GM21447 (cell line): ENCODE data around the gene GRAMD4.
"Not testable (repeated sequence)": the region's sequence is repeated elsewhere in the genome, so short reads cannot be mapped to it uniquely, and the experiment has no call there.

Source experiments
- ATAC-seq: cut with Tn5 transposase; IDR thresholded peaks from one replicate; pipeline ENCODE4 v1.9.1; 2021; ENCODE audit not compliant: unreplicated experiment

The GRAMD4 gene

GRCh38 chr22:46617986-46618647 lies 2.1 kb upstream of the GRAMD4 start:
- no peak for ATAC-seq

- ATAC-seq, result no peak
Measured at GRCh38 chr22:46618667-46619066, 1.5 kb upstream of the GRAMD4 start.

- ATAC-seq, result no peak
Measured at GRCh38 chr22:46619240-46619829, 851 bp upstream of the GRAMD4 start.

GRCh38 chr22:46620588-46621242 lies 529 bp downstream of the GRAMD4 start:
- no peak for ATAC-seq

- not testable (repeated sequence) for ATAC-seq
Measured at GRCh38 chr22:46621243-46621930, 1.2 kb downstream of the GRAMD4 start.

- ATAC-seq, result no peak
Measured at GRCh38 chr22:46622081-46622521, 1.9 kb downstream of the GRAMD4 start.

GRCh38 chr22:46625113-46625842 lies 5.1 kb downstream of the GRAMD4 start:
- no peak for ATAC-seq

GRCh38 chr22:46625843-46626349 lies 5.7 kb downstream of the GRAMD4 start:
- ATAC-seq, result no peak

- no peak for ATAC-seq
Measured at GRCh38 chr22:46626356-46626755, 6.2 kb downstream of the GRAMD4 start.

GRCh38 chr22:46626911-46627805 lies 7.0 kb downstream of the GRAMD4 start:
- no peak for ATAC-seq

- ATAC-seq, result no peak
Measured at GRCh38 chr22:46627806-46628482, 7.8 kb downstream of the GRAMD4 start.

GRCh38 chr22:46628756-46629155 lies 8.6 kb downstream of the GRAMD4 start:
- ATAC-seq, result no peak

- no peak for ATAC-seq
Measured at GRCh38 chr22:46629291-46629690, 9.1 kb downstream of the GRAMD4 start.

GRCh38 chr22:46631113-46631512 lies 10.9 kb downstream of the GRAMD4 start:
- no peak for ATAC-seq

GRCh38 chr22:46632646-46633249 lies 12.6 kb downstream of the GRAMD4 start:
- no peak for ATAC-seq

- no peak for ATAC-seq
Measured at GRCh38 chr22:46633334-46633890, 13.2 kb downstream of the GRAMD4 start.

GRCh38 chr22:46634011-46634699 lies 14.0 kb downstream of the GRAMD4 start:
- ATAC-seq, result no peak
